ENCODE data around the gene PLEKHG3. TPM values are rescaled to one million over a fixed set of nuclear protein-coding genes. Genes with fewer than 3 reads are reported as not detected.

PLEKHG3 gene
- total and polyA plus RNA-seq, 4 donors: 8.4 to 21.3 (median 14.6) TPM

GRCh38 chr14:64790478-64790877 lies 86.3 kb downstream of the PLEKHG3 start:
- H3K27me3 ChIP-seq (ENCODE audit: control insufficient read depth in 4 of 4, insufficient read depth in 4 of 4, low read length in 3 of 4): no peaks in the 10 kb centered on the region
- no peak overlapping the region for H3K27ac ChIP-seq (ENCODE audit: low read depth in 1 of 2, low read length in 2 of 2)
- no peak overlapping the region for H3K9ac ChIP-seq (ENCODE audit: low read depth in 1 of 2, low read length in 2 of 2)
- no peaks in the 10 kb centered on the region for H3K4me1 ChIP-seq (ENCODE audit: control insufficient read depth in 4 of 4, insufficient read depth in 4 of 4, low read length in 3 of 4)
- WGBS: 90% methylated on average over 6 of the region's 6 CpGs
- no peak overlapping the region for H3K4me3 ChIP-seq (ENCODE audit: low read depth in 1 of 3, low read length in 3 of 3)
- DNase-seq (ENCODE audit: low spot score): no peak
- no peaks in the 10 kb centered on the region for H3K9me3 ChIP-seq (ENCODE audit: control insufficient read depth in 4 of 4, low read length in 3 of 4)
- no peaks in the 10 kb centered on the region for H3K36me3 ChIP-seq (ENCODE audit: control insufficient read depth in 4 of 4, insufficient read depth in 3 of 4, low read depth in 1 of 4, low read length in 3 of 4)
- no peak for TF ChIP-seq NR2F2 (IDR thresholded peaks at IDR 0.05)
- no peak for TF ChIP-seq CTCF (IDR thresholded peaks at IDR 0.05; ENCODE audit: low read depth, low read length, missing input control)
- TF ChIP-seq ZBTB33 (IDR thresholded peaks at IDR 0.05): no peak

- no peaks in the 10 kb centered on the region for H3K4me1 ChIP-seq (ENCODE audit: control insufficient read depth in 4 of 4, insufficient read depth in 4 of 4, low read length in 3 of 4)
- H3K9me3 ChIP-seq (ENCODE audit: control insufficient read depth in 4 of 4, low read length in 3 of 4): no peaks in the 10 kb centered on the region
- TF ChIP-seq FOXA2 (IDR thresholded peaks at IDR 0.05) (no peak), TAF1 (conservative IDR thresholded peaks at IDR 0.05) (no peak), GABPA (IDR thresholded peaks at IDR 0.05 in 1 of 2, conservative IDR thresholded peaks at IDR 0.05 in 1 of 2) (no peak), RAD21 (IDR thresholded peaks at IDR 0.05) (no peak), FOXA1 (IDR thresholded peaks at IDR 0.05) (no peak)
- H3K9ac ChIP-seq (ENCODE audit: low read depth in 1 of 2, low read length in 2 of 2): no peak overlapping the region
- H3K27ac ChIP-seq (ENCODE audit: low read depth in 1 of 2, low read length in 2 of 2): no peak overlapping the region
- no peaks in the 10 kb centered on the region for H3K36me3 ChIP-seq (ENCODE audit: control insufficient read depth in 4 of 4, insufficient read depth in 3 of 4, low read depth in 1 of 4, low read length in 3 of 4)
- H3K27me3 ChIP-seq (ENCODE audit: control insufficient read depth in 4 of 4, insufficient read depth in 4 of 4, low read length in 3 of 4): no peaks in the 10 kb centered on the region
- no peak overlapping the region for H3K4me3 ChIP-seq (ENCODE audit: low read depth in 1 of 3, low read length in 3 of 3)
- DNase-seq (ENCODE audit: low spot score): no peak
- 91% methylated on average over 4 of the region's 4 CpGs for WGBS
Observed at GRCh38 chr14:64792231-64792630, 88.0 kb downstream of the PLEKHG3 start.

- WGBS: 96% methylated on average over 26 of the region's 26 CpGs
- no peaks in the 10 kb centered on the region for H3K4me1 ChIP-seq (ENCODE audit: control insufficient read depth in 4 of 4, insufficient read depth in 4 of 4, low read length in 3 of 4)
- no peak for DNase-seq (ENCODE audit: low spot score)
- no peak overlapping the region for H3K9ac ChIP-seq (ENCODE audit: low read depth in 1 of 2, low read length in 2 of 2)
- no peak overlapping the region for H3K27ac ChIP-seq (ENCODE audit: low read depth in 1 of 2, low read length in 2 of 2)
- H3K27me3 ChIP-seq (ENCODE audit: control insufficient read depth in 4 of 4, insufficient read depth in 4 of 4, low read length in 3 of 4): no peaks in the 10 kb centered on the region
- H3K9me3 ChIP-seq (ENCODE audit: control insufficient read depth in 4 of 4, low read length in 3 of 4): no peaks in the 10 kb centered on the region
- TF ChIP-seq REST (IDR thresholded peaks at IDR 0.05) (no peak), SP1 (IDR thresholded peaks at IDR 0.05) (no peak), ATF3 (IDR thresholded peaks at IDR 0.05) (no peak), CTCF (IDR thresholded peaks at IDR 0.05; ENCODE audit: low read depth, low read length, missing input control) (no peak), RXRA (IDR thresholded peaks at IDR 0.05) (no peak), NR2F2 (IDR thresholded peaks at IDR 0.05) (no peak), YY1 (IDR thresholded peaks at IDR 0.05) (no peak), HNF4A (conservative IDR thresholded peaks at IDR 0.05) (no peak)
- H3K36me3 ChIP-seq (ENCODE audit: control insufficient read depth in 4 of 4, insufficient read depth in 3 of 4, low read depth in 1 of 4, low read length in 3 of 4): no peaks in the 10 kb centered on the region
- no peak overlapping the region for H3K4me3 ChIP-seq (ENCODE audit: low read depth in 1 of 3, low read length in 3 of 3)
Observed at GRCh38 chr14:64792871-64793560, 88.8 kb downstream of the PLEKHG3 start.

Measured in liver (tissue), 9 donors.